IgD-negative memory B cell (primary cell): ENCODE results near the gene ATRIP. TPM values are rescaled to one million over a fixed set of nuclear protein-coding genes. Genes with fewer than 3 reads are reported as not detected.
"Not testable (repeated sequence)": the region's sequence is repeated elsewhere in the genome, so short reads cannot be mapped to it uniquely, and the experiment has no call there.

ENCODE experiments used
- H3K27ac Mint-ChIP-seq, 3 donors: one replicate each; pipeline ENCODE4 v1.8.0; 2020 to 2022; ENCODE audit warnings: mild to moderate bottlenecking in 3 of 3, mixed read lengths in 3 of 3, moderate library complexity in 1 of 3
- H3K27me3 Mint-ChIP-seq: one replicate; pipeline ENCODE4 v1.8.0; 2021; ENCODE audit warnings: mixed read lengths
- H3K36me3 Mint-ChIP-seq: one replicate; pipeline ENCODE4 v1.8.0; 2020; ENCODE audit warnings: mild to moderate bottlenecking, mixed read lengths
- H3K4me1 Mint-ChIP-seq, 3 donors: one replicate each; pipeline ENCODE4 v1.8.0; 2020 to 2022; ENCODE audit warnings: mixed read lengths in 3 of 3, mild to moderate bottlenecking in 1 of 3
- H3K4me3 Mint-ChIP-seq, 4 donors: one replicate each; pipeline ENCODE4 v1.8.0; 2020 to 2022; ENCODE audit warnings: mild to moderate bottlenecking in 4 of 4, mixed read lengths in 4 of 4, moderate library complexity in 3 of 4
- H3K9me3 Mint-ChIP-seq, 3 donors: one replicate each; pipeline ENCODE4 v1.8.0; 2020 to 2021; ENCODE audit warnings: mixed read lengths in 3 of 3, mild to moderate bottlenecking in 1 of 3
- polyA plus RNA-seq: library from polyadenylated mRNA; unstranded; fragments of 300-500 nt; fragmentation: Illumina TruSeq; gene quantifications from one replicate; pipeline ENCODE4 v1.2.3, GENCODE V29; 2021

The ATRIP gene
- polyA plus RNA-seq, 1 donor from 2014 or later = 13.9 TPM

- H3K36me3 Mint-ChIP-seq, H3K27ac Mint-ChIP-seq, H3K4me1 Mint-ChIP-seq, H3K9me3 Mint-ChIP-seq, H3K4me3 Mint-ChIP-seq, H3K27me3 Mint-ChIP-seq: not testable (repeated sequence)
Observed at GRCh38 chr3:48461767-48462166, 15.2 kb downstream of the ATRIP start.

GRCh38 chr3:48463703-48464102 lies 17.2 kb downstream of the ATRIP start:
- Mint-ChIP-seq H3K4me1 (peaks cover 11 to 20% (median 17%) of the 10 kb centered on the region in 3 donors), H3K27ac (peak overlapping the region in 1 of 3 donors; percentile 47), H3K4me3 (peak overlapping the region in 2 of 4 donors; percentile 50 to 55), H3K27me3 (peaks cover 2% of the 10 kb centered on the region), H3K9me3 (no peaks in the 10 kb centered on the region), H3K36me3 (peaks cover 1% of the 10 kb centered on the region)

- no peaks in the 10 kb centered on the region for H3K9me3 Mint-ChIP-seq
- H3K4me3 Mint-ChIP-seq = peak overlapping the region in 1 of 4 donors; percentile 87
- H3K27me3 Mint-ChIP-seq = peaks cover 2% of the 10 kb centered on the region
- H3K36me3 Mint-ChIP-seq = peaks cover 1% of the 10 kb centered on the region
- H3K27ac Mint-ChIP-seq = peak overlapping the region in 2 of 3 donors; percentile 97 to 98
- H3K4me1 Mint-ChIP-seq = peaks cover 12 to 30% (median 22%) of the 10 kb centered on the region in 3 donors
Observed at GRCh38 chr3:48464713-48465221, 18.2 kb downstream of the ATRIP start.

- Mint-ChIP-seq H3K27ac (peak overlapping the region in 2 of 3 donors; percentile 97 to 98), H3K27me3 (peaks cover 2% of the 10 kb centered on the region), H3K9me3 (no peaks in the 10 kb centered on the region), H3K36me3 (peaks cover 1% of the 10 kb centered on the region), H3K4me3 (peak overlapping the region in 3 of 4 donors; percentile 87 to 92 (median 89)), H3K4me1 (peaks cover 16 to 34% (median 26%) of the 10 kb centered on the region in 3 donors)
Observed at GRCh38 chr3:48465237-48465530, 18.6 kb downstream of the ATRIP start.

- Mint-ChIP-seq H3K9me3 (no peaks in the 10 kb centered on the region), H3K27ac (peak overlapping the region; percentile 97 to 98 (median 97)), H3K27me3 (peaks cover 2% of the 10 kb centered on the region), H3K4me3 (peak overlapping the region; percentile 87 to 96 (median 90)), H3K36me3 (peaks cover 1% of the 10 kb centered on the region), H3K4me1 (peaks cover 16 to 34% (median 26%) of the 10 kb centered on the region in 3 donors)
Observed at GRCh38 chr3:48465531-48466378, 19.2 kb downstream of the ATRIP start.

GRCh38 chr3:48466386-48467109 lies 20.0 kb downstream of the ATRIP start:
- H3K36me3 Mint-ChIP-seq = no peaks in the 10 kb centered on the region
- H3K4me1 Mint-ChIP-seq = peaks cover 16 to 34% (median 26%) of the 10 kb centered on the region in 3 donors
- H3K27me3 Mint-ChIP-seq = peaks cover 2% of the 10 kb centered on the region
- peak overlapping the region; percentile 97 to 98 (median 97) for H3K27ac Mint-ChIP-seq
- no peaks in the 10 kb centered on the region for H3K9me3 Mint-ChIP-seq
- H3K4me3 Mint-ChIP-seq = peak overlapping the region; percentile 87 to 96 (median 90)

GRCh38 chr3:48467110-48467454 lies 20.5 kb downstream of the ATRIP start:
- Mint-ChIP-seq H3K4me3 (peak overlapping the region; percentile 87 to 96 (median 90)), H3K27me3 (peaks cover 2% of the 10 kb centered on the region), H3K27ac (peak overlapping the region; percentile 97 to 98 (median 97)), H3K36me3 (no peaks in the 10 kb centered on the region), H3K9me3 (no peaks in the 10 kb centered on the region), H3K4me1 (peaks cover 16 to 34% (median 26%) of the 10 kb centered on the region in 3 donors)

- peaks cover 2% of the 10 kb centered on the region for H3K27me3 Mint-ChIP-seq
- peak overlapping the region; percentile 97 to 98 (median 97) for H3K27ac Mint-ChIP-seq
- peaks cover 17 to 34% (median 26%) of the 10 kb centered on the region in 3 donors for H3K4me1 Mint-ChIP-seq
- no peaks in the 10 kb centered on the region for H3K36me3 Mint-ChIP-seq
- H3K9me3 Mint-ChIP-seq = no peaks in the 10 kb centered on the region
- H3K4me3 Mint-ChIP-seq = peak overlapping the region; percentile 87 to 96 (median 90)
Observed at GRCh38 chr3:48467473-48468267, 21.1 kb downstream of the ATRIP start.

GRCh38 chr3:48468329-48468731 lies 21.8 kb downstream of the ATRIP start:
- H3K4me1 Mint-ChIP-seq = peaks cover 22 to 40% (median 32%) of the 10 kb centered on the region in 3 donors
- peak overlapping the region in 2 of 4 donors; percentile 87 to 91 for H3K4me3 Mint-ChIP-seq
- H3K36me3 Mint-ChIP-seq = no peaks in the 10 kb centered on the region
- H3K27me3 Mint-ChIP-seq = peaks cover 2% of the 10 kb centered on the region
- peak overlapping the region; percentile 64 to 97 (median 88) for H3K27ac Mint-ChIP-seq
- H3K9me3 Mint-ChIP-seq = no peaks in the 10 kb centered on the region

- peak overlapping the region; percentile 27 to 71 (median 45) for H3K27ac Mint-ChIP-seq
- peaks cover 2% of the 10 kb centered on the region for H3K27me3 Mint-ChIP-seq
- peak overlapping the region; percentile 16 to 87 (median 70) for H3K4me3 Mint-ChIP-seq
- H3K4me1 Mint-ChIP-seq = peaks cover 22 to 42% (median 34%) of the 10 kb centered on the region in 3 donors
- no peaks in the 10 kb centered on the region for H3K9me3 Mint-ChIP-seq
- H3K36me3 Mint-ChIP-seq = no peaks in the 10 kb centered on the region
Observed at GRCh38 chr3:48469046-48469915, 22.7 kb downstream of the ATRIP start.

GRCh38 chr3:48470286-48470685 lies 23.7 kb downstream of the ATRIP start:
- Mint-ChIP-seq H3K9me3 (no peaks in the 10 kb centered on the region), H3K27me3 (peaks cover 2% of the 10 kb centered on the region), H3K4me1 (peaks cover 22 to 44% (median 41%) of the 10 kb centered on the region in 3 donors), H3K36me3 (no peaks in the 10 kb centered on the region), H3K27ac (peak overlapping the region; percentile 27 to 90 (median 45)), H3K4me3 (peak overlapping the region; percentile 30 to 87 (median 82))

- H3K4me1 Mint-ChIP-seq = peaks cover 17 to 34% (median 32%) of the 10 kb centered on the region in 3 donors
- H3K9me3 Mint-ChIP-seq = no peaks in the 10 kb centered on the region
- H3K27ac Mint-ChIP-seq = peak overlapping the region; percentile 90 to 99 (median 99)
- peaks cover 2% of the 10 kb centered on the region for H3K27me3 Mint-ChIP-seq
- H3K4me3 Mint-ChIP-seq = peak overlapping the region; percentile 89 to 98 (median 96)
- no peaks in the 10 kb centered on the region for H3K36me3 Mint-ChIP-seq
Observed at GRCh38 chr3:48472673-48472922, 26.1 kb downstream of the ATRIP start.

GRCh38 chr3:48472923-48473616 lies 26.5 kb downstream of the ATRIP start:
- Mint-ChIP-seq H3K36me3 (no peaks in the 10 kb centered on the region), H3K4me1 (peaks cover 12 to 32% (median 27%) of the 10 kb centered on the region in 3 donors), H3K27me3 (peaks cover under 1% of the 10 kb centered on the region), H3K9me3 (no peaks in the 10 kb centered on the region), H3K4me3 (peak overlapping the region; percentile 89 to 98 (median 96)), H3K27ac (peak overlapping the region; percentile 90 to 99 (median 99))
